Tibial nerve (tissue), 4 donors: ENCODE measurements around the gene RHD.
"Not testable (repeated sequence)": the region's sequence is repeated elsewhere in the genome, so short reads cannot be mapped to it uniquely, and the experiment has no call there.

Experiments
- CTCF ChIP-seq, 5 experiments: fragments of 200-600 bp in 3 of 5; fragments of 450-650 bp in 2 of 5; sonication (generic) in 3 of 5; IDR thresholded peaks; one replicate each; pipeline ENCODE4 v1.5.1; 2016 to 2019; ENCODE audit warnings: antibody characterized with exemption in 5 of 5, mild to moderate bottlenecking in 3 of 5, moderate library complexity in 2 of 5
- EP300 ChIP-seq, 2 donors: sonication (generic); formaldehyde crosslinking; IDR thresholded peaks; one replicate each; pipeline ENCODE4 v1.6.1; 2017; ENCODE audit warnings: antibody characterized with exemption in 2 of 2, mild to moderate bottlenecking in 1 of 2
- POLR2A ChIP-seq, 2 donors: fragments of 450-650 bp; IDR thresholded peaks; one replicate each; pipeline ENCODE4 v1.6.1; 2017; ENCODE audit warnings: antibody characterized with exemption in 2 of 2, mild to moderate bottlenecking in 2 of 2, moderate library complexity in 2 of 2

DNA sequence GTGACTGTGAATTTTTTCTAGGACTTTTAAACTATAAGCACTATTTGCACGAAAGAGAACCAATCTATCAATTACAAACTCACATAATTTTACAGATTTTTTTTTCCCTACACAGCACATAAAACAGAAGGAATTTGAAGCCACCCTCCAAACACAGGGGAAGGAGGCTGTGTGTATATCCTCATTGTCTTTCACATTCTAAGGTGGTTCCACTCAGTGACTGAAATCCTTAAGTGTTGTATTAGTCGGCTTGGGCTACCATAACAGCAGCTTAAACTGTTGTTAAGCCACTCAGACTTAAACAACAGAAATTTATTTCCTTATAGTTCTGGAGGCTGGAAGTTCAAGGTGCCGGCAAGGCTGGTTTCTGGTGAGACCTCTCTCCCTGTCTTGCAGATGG, 12.0 kb upstream of the RHD start:
- not testable (repeated sequence) for TF ChIP-seq CTCF, EP300, POLR2A (IDR thresholded peaks at IDR 0.05)
